22Rv1 (cell line): ENCODE data around the gene GAA.

Experiments used
- ZFX ChIP-seq: fragments of 450-650 bp; IDR thresholded peaks from 2 replicates; pipeline ENCODE4 v1.6.1; 2017; ENCODE audit warnings: antibody characterized with exemption, borderline replicate concordance
- TF ChIP-seq, protein P1 (sequence below): fragments of 450-650 bp; IDR thresholded peaks from 2 replicates; pipeline ENCODE4 v1.5.1; 2017; ENCODE audit warnings: mild to moderate bottlenecking

DNA sequence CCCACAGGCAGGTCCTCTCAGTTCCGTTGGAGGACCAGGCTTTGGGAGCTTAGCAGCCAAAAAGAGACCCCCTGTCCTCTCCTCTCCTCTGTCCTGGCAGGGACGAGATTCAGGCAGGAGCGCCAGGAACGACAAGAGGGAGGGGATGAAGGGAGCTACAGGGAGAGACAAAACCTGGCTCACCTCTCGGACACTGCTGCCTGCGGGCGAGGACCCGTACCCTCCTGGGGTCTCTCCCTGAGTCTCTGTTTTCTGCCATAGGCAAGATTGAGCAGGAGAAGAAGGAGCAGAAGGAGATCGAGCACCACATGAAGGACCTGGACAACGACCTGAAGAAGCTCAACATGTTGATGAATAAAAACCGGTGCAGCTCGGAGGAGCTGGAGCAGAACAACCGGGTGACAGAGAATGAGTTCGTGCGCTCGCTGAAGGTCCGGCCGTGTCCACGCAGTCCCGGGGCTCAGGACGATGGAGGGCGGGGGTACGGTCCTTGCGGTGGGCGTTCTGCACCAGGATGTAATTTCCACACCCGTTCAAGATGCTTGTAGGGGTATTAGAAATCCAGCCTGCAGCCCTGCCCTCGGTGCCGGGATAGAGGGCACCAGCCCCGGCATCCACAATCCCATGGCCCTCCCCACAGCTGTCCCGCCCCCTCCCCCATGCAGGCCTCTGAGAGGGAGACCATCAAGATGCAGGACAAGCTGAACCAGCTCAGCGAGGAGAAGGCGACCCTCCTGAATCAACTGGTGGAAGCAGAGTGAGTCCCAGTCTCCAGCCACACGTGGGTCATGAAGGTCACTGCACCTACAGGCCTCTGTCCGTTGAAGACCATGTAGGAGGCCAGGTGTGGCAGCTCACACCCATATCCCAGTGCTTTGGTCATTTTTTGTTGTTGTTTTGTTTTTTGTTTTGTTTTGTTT is 13.8 kb upstream of the GAA start:
- TF ChIP-seq, protein P1, sequence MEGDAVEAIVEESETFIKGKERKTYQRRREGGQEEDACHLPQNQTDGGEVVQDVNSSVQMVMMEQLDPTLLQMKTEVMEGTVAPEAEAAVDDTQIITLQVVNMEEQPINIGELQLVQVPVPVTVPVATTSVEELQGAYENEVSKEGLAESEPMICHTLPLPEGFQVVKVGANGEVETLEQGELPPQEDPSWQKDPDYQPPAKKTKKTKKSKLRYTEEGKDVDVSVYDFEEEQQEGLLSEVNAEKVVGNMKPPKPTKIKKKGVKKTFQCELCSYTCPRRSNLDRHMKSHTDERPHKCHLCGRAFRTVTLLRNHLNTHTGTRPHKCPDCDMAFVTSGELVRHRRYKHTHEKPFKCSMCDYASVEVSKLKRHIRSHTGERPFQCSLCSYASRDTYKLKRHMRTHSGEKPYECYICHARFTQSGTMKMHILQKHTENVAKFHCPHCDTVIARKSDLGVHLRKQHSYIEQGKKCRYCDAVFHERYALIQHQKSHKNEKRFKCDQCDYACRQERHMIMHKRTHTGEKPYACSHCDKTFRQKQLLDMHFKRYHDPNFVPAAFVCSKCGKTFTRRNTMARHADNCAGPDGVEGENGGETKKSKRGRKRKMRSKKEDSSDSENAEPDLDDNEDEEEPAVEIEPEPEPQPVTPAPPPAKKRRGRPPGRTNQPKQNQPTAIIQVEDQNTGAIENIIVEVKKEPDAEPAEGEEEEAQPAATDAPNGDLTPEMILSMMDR: no peak
- TF ChIP-seq ZFX: no peak
